Measurements from ENCODE around the gene ERLIN1.

Gene ERLIN1

DNA sequence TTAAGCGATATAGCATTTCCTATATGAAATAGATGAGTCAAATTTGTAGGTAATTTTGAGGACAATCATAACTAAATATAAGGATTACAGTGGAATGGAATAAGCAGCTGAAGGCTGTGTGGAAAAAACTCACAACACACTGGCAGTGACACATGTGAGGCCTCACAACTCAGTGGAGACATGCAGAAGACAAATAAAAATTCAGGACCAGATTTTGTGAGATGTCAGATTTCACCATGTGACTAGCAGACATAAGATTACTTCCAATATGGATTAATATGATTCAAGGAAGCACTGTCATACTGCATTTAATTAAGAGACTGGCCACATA is 17.6 kb downstream of the ERLIN1 start:
- DNase-seq: no peak

- no peak for DNase-seq
These were observed 18.1 kb downstream of the ERLIN1 start for GRCh38 chr10:100167553-100168312.

GRCh38 chr10:100163704-100164621 is 21.9 kb downstream of the ERLIN1 start:
- no peak for DNase-seq

GRCh38 chr10:100162696-100163095 is 23.1 kb downstream of the ERLIN1 start:
- DNase-seq: no peak

DNA sequence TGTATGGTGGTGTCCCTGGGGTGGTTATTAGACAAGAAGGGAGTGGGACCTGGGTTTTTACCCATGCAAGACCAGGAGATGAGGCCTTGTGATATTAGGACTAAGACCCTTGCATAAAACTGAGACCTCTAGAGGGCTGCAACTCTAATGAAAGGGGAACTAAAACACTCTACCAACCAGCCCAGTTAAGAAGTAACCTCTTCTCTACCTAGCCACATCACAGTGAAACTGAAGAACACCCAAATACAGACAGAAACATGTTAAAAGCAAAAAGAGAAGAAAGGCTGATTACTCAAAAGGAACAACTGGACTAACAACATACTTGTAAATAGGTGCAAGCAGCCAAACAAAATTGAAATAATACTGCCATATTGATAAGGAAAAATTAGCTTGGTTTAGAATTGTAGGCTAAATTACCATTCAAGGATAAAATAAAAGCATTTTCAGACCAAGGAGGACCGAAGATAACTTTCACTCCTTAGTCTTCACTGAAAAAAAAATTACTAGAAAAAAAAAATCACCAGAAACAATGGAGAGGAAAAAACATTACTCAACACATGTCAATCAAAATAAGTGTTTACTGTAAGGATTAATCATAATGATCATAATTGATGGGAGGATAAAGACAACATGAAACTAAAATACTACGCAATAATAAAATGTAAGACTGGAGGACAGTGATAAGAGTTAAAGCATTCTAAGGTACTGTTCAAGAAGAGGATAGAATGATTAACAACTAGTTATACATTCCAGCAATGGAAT is 27.6 kb downstream of the ERLIN1 start:
- no peak for DNase-seq

DNA sequence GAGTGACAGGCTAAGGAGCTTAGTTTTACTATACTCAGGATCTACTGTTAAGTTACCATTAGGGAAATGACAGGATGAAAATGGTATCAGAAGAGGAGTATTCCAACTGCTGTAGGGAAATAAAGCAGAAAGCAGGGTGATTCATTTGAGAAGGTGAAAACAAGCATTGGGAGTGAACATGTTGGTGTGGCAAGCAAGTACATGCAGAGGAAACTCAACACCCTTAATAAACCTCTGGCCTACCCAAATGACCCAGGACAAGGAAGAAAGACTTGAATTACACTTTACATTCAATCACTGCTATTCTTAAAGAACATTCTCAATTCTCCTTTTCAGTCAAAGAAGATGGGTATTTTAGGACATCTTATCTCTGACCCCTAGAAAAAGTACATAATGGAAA is 28.7 kb downstream of the ERLIN1 start:
- DNase-seq: no peak

GRCh38 chr10:100155936-100156335 is 29.9 kb downstream of the ERLIN1 start:
- DNase-seq: no peak

- DNase-seq: no peak
These were observed 31.2 kb downstream of the ERLIN1 start for GRCh38 chr10:100154666-100155065.

GRCh38 chr10:100153239-100153825 is 32.5 kb downstream of the ERLIN1 start:
- DNase-seq: no peak

DNA sequence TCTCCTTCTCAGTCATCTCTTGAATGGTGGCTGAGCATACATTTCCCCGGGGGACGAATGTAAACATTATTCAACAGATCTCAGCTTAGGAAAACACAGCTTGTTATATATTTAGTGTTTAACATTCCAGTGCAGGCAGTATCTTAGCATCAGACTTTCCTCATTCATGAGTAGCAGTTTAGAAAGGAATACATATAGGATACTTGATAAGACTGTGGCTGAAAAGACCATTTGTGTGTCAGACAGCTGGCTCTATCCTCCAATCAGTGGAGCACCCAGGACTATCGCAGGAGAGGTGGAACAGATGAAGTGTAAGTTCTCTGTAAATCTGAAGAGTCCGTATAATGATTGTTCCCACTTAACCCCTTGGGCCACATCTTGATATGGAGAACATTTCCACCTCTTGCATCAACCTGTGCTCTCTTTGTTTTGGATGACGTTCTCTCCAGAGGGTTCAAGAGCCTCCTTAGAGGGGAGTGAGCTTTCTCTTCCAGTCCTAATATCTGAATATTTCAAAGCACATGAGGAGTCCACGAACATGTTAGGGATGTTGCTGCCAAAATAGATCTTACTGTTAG is 34.0 kb downstream of the ERLIN1 start:
- no peak for DNase-seq

DNA sequence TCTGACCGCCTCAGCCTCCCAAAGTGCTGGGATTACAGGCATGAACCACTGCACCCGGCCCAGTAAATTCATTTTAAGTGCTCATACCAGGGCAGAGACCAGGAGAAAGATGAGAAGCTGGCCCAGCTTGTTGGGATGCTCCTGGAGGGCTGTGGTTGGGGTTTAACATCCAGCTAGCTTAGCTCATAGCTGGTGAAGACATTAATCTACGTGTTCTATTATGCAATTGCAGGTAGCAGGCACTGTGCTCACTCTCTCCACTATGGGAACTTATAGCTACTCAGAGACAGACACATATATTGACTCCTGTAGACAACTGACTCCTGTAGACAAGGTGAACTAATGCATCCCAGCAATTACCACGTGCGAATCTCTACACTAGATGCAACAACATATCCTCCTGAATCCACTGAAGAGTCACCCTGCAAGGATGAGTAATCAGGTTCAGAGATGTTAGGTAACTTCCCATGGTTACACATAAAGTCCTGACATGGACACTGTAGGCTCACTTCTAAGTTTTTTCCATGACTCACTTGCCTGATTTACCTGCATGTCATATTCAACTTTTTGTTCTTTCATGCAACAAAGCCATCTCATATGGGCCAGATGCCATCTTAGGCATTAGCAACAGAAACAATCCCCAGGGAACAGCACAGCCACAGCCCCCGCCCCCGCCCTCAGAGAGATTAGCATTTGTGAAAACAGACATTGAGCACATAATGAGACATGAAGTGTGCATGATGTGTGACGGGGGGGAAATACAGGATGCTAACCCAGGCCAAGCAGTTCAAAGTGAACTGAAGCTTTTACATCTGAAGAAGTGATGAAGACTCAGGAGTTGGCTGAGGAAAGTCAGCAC is 37.2 kb downstream of the ERLIN1 start:
- no peak for DNase-seq

DNA sequence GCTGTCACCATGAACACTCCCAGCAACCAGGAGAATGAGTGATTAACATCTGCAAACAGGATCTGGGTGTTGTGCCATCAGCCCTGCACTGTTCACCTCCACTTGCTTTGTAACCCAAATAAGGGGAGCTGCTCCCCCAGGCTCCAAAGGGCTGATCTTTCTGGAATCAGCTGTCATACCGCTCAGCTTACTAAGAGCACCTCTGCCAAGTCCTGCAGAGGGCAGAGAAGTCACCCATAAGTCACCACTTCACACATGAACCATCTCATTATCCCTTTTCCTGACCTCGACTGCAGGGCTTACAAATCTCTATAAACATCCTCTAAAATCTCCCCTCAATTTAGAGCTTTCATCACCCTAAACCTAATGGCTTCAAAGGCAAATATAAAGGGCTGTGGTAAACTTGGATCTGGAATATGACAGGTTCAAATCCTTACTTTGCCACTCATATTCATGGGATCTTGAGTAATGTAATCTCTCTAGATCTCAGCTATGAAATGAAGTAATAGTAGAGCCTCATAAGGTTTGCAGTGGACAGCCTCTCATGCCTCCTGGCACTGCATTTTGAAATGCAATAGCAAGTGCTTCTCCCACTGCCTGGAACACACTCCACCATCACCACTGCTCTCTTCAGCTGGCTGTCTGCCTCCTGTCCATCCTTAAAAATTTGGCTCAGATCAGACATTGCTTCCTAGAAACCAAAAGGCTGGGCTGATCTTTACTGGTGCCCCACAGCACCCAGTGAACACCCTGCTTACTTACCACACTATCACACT is 38.8 kb downstream of the ERLIN1 start:
- DNase-seq: no peak

DNA sequence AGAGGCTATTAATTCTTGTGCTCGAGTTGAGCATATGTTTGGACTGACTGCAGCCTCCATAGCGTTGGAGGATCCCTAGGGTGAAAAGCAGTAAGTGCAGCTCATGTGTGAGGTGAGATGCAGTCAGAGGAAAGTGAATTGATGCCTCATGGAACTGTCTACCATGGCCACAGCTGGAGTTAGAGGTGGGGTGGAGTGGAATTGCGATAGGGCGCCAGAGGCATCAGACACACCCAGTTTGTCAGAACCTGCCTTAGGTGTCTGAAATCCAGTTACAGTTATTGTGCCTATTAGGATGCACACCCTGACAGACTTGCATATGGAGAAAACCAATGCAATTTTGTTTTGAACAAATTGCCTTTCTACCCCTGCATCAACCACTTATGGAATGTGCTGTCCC is 39.4 kb downstream of the ERLIN1 start:
- no peak for DNase-seq

DNA sequence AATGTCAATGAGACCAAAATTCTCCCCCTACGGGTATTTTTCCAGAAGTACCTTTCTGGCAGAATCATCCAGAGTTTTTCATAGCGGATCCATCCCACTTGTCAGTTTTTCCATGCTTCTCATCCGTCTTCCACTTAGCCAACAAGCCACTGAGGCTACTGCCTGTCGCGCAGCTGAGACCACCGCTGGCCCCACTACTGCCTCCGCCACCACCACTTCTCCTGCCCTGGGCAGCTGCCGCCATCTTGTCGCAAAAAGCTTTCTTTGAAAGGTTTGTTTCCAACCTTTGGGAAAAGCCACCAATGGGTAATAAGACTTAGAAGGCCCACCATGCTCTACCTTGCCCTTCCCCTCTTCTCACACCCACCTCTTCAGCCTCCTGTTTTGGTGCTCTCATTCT is 42.1 kb downstream of the ERLIN1 start:
- DNase-seq: no peak

DNA sequence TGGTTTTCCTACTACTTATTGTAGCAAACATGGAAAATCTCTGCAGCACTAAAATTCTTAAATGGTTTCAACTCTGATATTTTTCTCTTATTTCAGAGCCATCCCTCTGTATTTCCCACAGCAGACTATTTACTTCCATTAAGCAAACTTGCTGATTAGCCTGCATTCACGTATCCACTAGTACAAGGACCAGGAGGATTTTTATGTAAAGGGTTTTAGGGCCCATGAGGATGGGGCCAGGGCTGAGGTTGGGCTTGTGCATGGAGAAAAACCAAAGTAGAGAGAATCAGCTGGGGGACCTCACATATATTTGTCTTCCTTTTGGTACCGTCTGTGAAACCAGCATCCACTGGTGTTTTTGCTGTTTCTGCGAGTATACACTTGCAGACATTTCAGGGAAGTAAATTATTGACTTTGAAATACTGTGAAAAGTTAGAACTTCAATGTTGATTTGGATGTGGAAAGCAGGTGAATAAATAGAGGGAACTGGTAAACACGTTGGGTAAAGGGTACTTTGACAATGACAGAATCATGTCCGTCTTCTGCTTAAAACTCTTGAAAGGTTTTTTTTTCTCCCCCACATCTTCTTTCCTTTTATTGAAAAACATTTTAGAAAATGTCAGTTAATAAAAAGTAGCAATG is 44.3 kb downstream of the ERLIN1 start:
- DNase-seq: no peak

DNA sequence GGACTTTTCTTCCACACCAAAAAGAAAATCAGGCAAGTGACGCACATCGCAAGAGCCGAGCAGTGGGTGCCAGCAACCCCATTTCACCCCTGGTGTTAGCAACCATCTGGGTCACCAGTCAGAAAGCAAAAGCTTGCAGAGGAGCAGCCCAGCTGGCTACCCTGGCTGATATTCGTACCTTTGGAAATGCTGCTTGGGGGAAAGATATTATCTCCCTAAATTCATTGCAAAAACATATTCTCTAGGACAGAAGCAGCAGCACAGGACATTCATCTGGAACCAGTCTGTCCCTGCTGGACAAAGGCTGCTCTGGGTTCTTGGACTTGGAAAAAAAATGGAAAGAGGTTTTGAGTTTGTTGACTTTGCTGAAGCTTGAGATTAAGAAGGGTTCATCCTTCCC is 45.8 kb downstream of the ERLIN1 start:
- no peak for DNase-seq

- DNase-seq: no peak
These were observed 46.8 kb downstream of the ERLIN1 start for GRCh38 chr10:100138921-100139496.

DNA sequence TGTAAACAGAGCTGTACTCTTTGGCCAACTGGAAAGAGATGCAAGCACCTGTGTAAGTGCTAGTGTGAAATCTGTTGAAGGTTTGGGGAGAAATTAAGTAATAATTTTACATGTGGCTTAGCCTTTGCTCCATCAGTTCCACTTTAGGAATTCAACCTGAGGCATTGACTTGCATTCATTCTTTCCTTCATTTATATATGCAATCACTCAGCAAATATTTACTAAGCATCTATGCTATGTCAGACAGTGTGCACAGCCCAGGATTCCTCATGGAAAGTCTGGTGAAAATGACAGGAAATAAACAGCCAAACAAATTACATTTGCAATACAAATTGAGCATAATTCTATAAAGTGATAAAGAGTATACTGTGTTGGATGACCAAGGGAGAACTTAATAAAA is 50.3 kb downstream of the ERLIN1 start:
- DNase-seq: no peak

DNA sequence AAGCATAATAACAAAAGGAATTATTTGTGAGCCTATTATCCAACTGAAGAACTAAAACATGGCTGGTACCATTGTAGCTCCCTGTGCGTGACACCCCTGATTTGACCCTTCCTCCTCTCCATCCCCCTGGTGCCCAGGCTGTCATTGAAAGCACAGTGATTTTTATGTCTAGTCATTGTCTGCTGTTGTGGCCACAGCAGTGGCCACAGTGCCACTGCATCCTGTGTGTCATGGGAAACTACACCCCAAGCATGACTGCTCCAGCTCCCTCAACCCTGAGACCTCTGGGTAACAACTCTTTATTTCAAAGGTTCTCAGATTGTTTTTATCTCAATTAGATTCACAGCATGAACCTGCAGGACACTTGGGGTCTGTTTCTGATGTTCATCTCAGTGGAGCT is 52.0 kb downstream of the ERLIN1 start:
- no peak for DNase-seq

GRCh38 chr10:100132427-100132826 is 53.4 kb downstream of the ERLIN1 start:
- no peak for DNase-seq

Data from NCI-H524 treated with DMSO at 0.1 percent for 48 hours (cell line).